B cell (primary cell): ENCODE results near the gene HAPLN1. TPM values are rescaled to one million over a fixed set of nuclear protein-coding genes. Genes with fewer than 3 reads are reported as not detected.

Source experiments
- ATAC-seq: fragments of 200-7000 bp; cut with Tn5 transposase; one replicate; pipeline ENCODE4 v1.10.0; 2021; ENCODE audit warnings: low read depth, mild to moderate bottlenecking, moderate number of reproducible peaks, moderate library complexity
- CTCF ChIA-PET: fragments of 350-600 bp; sonication (Branson Sonifier 250); formaldehyde crosslinking; loops from one replicate; lab custom pipeline; 2021; ENCODE audit warnings: antibody characterized with exemption, inconsistent platforms; lab: Charles Lee
- POLR2A ChIA-PET: fragments of 350-600 bp; sonication (Branson Sonifier 250); formaldehyde crosslinking; loops from one replicate; lab custom pipeline; 2021; ENCODE audit warnings: antibody characterized with exemption; lab: Charles Lee
- DNase-seq: peaks from one replicate; pipeline ENCODE4 v3.0.0; 2013
- H2AFZ ChIP-seq: 2 replicates; pipeline ENCODE4 v1.6.1; 2012; ENCODE audit warnings: mild to moderate bottlenecking, low read depth, low read length; ENCODE audit not compliant: insufficient read depth, poor library complexity, severe bottlenecking
- H3K27ac ChIP-seq, 2 donors: 1 replicate in 1 of 2; 2 replicates in 1 of 2; pipeline ENCODE4 v1.5.1; 2012 to 2013; ENCODE audit warnings: low read length in 2 of 2, mild to moderate bottlenecking in 2 of 2, moderate library complexity in 1 of 2
- H3K27me3 ChIP-seq, 4 experiments: fragments of 200-600 bp in 1 of 4; sonication (generic) in 1 of 4; replicated peaks in 1 of 4; 1 replicate in 2 of 4; 2 replicates in 2 of 4; pipeline versions ENCODE4 v1.6.1 to v1.7.0; 2013 to 2016; ENCODE audit warnings: low read length in 3 of 4, mild to moderate bottlenecking in 2 of 4, mixed read lengths in 1 of 4, moderate library complexity in 1 of 4; ENCODE audit not compliant: insufficient read depth in 4 of 4, control insufficient read depth in 3 of 4; ENCODE audit errors: control extremely low read depth in 1 of 4
- H3K36me3 ChIP-seq, 2 experiments: replicated peaks in 1 of 2; 1 replicate in 1 of 2; 2 replicates in 1 of 2; pipeline versions ENCODE4 v1.6.1 to v1.7.1; 2013; ENCODE audit warnings: low read length in 1 of 2; ENCODE audit not compliant: insufficient read depth in 2 of 2, control insufficient read depth in 1 of 2; ENCODE audit errors: control extremely low read depth in 1 of 2, extremely low read depth in 1 of 2
- H3K4me1 ChIP-seq, 2 donors: fragments of 200-600 bp in 1 of 2; sonication (generic) in 1 of 2; 1 replicate in 1 of 2; 2 replicates in 1 of 2; pipeline versions ENCODE4 v1.5.1 to v1.6.1; 2013 to 2017; ENCODE audit warnings: low read length in 2 of 2; ENCODE audit not compliant: control insufficient read depth in 2 of 2, insufficient read depth in 2 of 2
- H3K4me2 ChIP-seq: replicated peaks from 2 replicates; pipeline ENCODE3; 2012; ENCODE audit warnings: mild to moderate bottlenecking, low read depth, low read length; ENCODE audit not compliant: poor library complexity, severe bottlenecking
- H3K4me3 ChIP-seq, 5 experiments: fragments of 200-600 bp in 1 of 5; sonication (generic) in 1 of 5; 1 replicate in 3 of 5; 2 replicates in 2 of 5; pipeline versions ENCODE4 v1.5.1 to v1.7.0; 2011 to 2016; ENCODE audit warnings: low read length in 4 of 5, mild to moderate bottlenecking in 4 of 5, low read depth in 2 of 5, control low read depth in 1 of 5, moderate library complexity in 1 of 5; ENCODE audit not compliant: insufficient read depth in 1 of 5; ENCODE audit errors: control extremely low read depth in 1 of 5, extremely low read depth in 1 of 5
- H3K79me2 ChIP-seq: fragments of 200-600 bp; sonication (generic); one replicate; pipeline ENCODE4 v1.6.0; 2016; ENCODE audit warnings: low read length; ENCODE audit not compliant: control insufficient read depth, insufficient read depth
- H3K9ac ChIP-seq: fragments of 200-600 bp; sonication (generic); 2 replicates; pipeline ENCODE4 v1.6.1; 2017; ENCODE audit warnings: mild to moderate bottlenecking, low read length, moderate library complexity
- H3K9me3 ChIP-seq, 3 donors: one replicate each; pipeline versions ENCODE4 v1.6.1 to v1.7.1; 2013; ENCODE audit warnings: low read length in 2 of 3; ENCODE audit not compliant: control insufficient read depth in 2 of 3, insufficient read depth in 1 of 3; ENCODE audit errors: control extremely low read depth in 1 of 3
- H4K20me1 ChIP-seq: 2 replicates; pipeline ENCODE4 v1.6.0; 2012; ENCODE audit warnings: mild to moderate bottlenecking, low read length; ENCODE audit not compliant: insufficient read depth, control insufficient read depth, poor library complexity, severe bottlenecking
- H3K27ac Mint-ChIP-seq: one replicate; pipeline ENCODE4 v1.8.0; 2021; ENCODE audit warnings: mixed read lengths
- H3K27me3 Mint-ChIP-seq: one replicate; pipeline ENCODE4 v1.8.0; 2021; ENCODE audit warnings: mixed read lengths
- H3K4me1 Mint-ChIP-seq: one replicate; pipeline ENCODE4 v1.8.0; 2021; ENCODE audit warnings: mixed read lengths
- H3K4me3 Mint-ChIP-seq: one replicate; pipeline ENCODE4 v1.8.0; 2021; ENCODE audit warnings: mixed read lengths
- H3K9me3 Mint-ChIP-seq: one replicate; pipeline ENCODE4 v1.8.0; 2022; ENCODE audit warnings: mixed read lengths; ENCODE audit not compliant: insufficient read depth
- CTCF ChIP-seq: fragments of 200-600 bp; IDR thresholded peaks from one replicate; pipeline ENCODE4 v1.8.0; 2022; ENCODE audit warnings: antibody characterized with exemption, mild to moderate bottlenecking
- EZH2 ChIP-seq: IDR thresholded peaks from 2 replicates; pipeline ENCODE4 v1.6.1; 2012; ENCODE audit warnings: borderline replicate concordance, low read depth, mild to moderate bottlenecking, moderate library complexity, low read length; ENCODE audit not compliant: insufficient read depth, poor library complexity, severe bottlenecking
- WGBS: methylation state at CpG from one replicate; pipeline ENCODE4 v1.1.5; 2013; ENCODE audit warnings: missing lambda C conversion rate; ENCODE audit not compliant: insufficient coverage; 5-methylcytosine and 5-hydroxymethylcytosine counted together
- intact Hi-C: fragments of 100-400 bp; cut with micrococcal nuclease; formaldehyde crosslinking; loops from one replicate; pipeline ENCODE4 v1.10.0; 2022
- polyA plus RNA-seq: library from polyadenylated mRNA; depleted of rRNA; stranded (reverse); fragments of >200 nt; gene quantifications from 2 replicates; pipeline ENCODE4 v1.2.3, GENCODE V29; 2012
- total RNA-seq, 2 donors: library from RNA; stranded (reverse); fragments of 120-200 nt in 1 of 2; gene quantifications; 1 replicate in 1 of 2; 2 replicates in 1 of 2; pipeline versions ENCODE4 v1.2.3 to v1.2.4, GENCODE V29; 2013 to 2022

HAPLN1 gene
- total and polyA plus RNA-seq, 2 donors (not counting 1 experiment from before 2014, with no cell fraction given): not detected

GRCh38 chr5:83750749-83751148 lies 30.1 kb upstream of the HAPLN1 start:
- DNase-seq (no peak), ATAC-seq (no peak)
- Mint-ChIP-seq H3K9me3 (peaks cover 2% of the 10 kb centered on the region), H3K27ac (no peak overlapping the region), H3K4me3 (no peak overlapping the region), H3K27me3 (peaks cover 5% of the 10 kb centered on the region), H3K4me1 (no peaks in the 10 kb centered on the region)
- Histone ChIP-seq H3K79me2 (no peaks in the 10 kb centered on the region), H3K27me3 (no peaks in the 10 kb centered on the region), H3K4me1 (no peaks in the 10 kb centered on the region), H3K9me3 (peaks cover 0 to 4% (median 0%) of the 10 kb centered on the region in 3 donors), H3K9ac (no peak overlapping the region), H4K20me1 (no peaks in the 10 kb centered on the region), H3K4me3 (no peak overlapping the region), H3K36me3 (no peaks in the 10 kb centered on the region), H2AFZ (no peak overlapping the region), H3K4me2 (no peak overlapping the region), H3K27ac (no peak overlapping the region)
- 57% methylated on average over 1 of the region's 1 CpG for WGBS
- POLR2A ChIA-PET: no interaction called here
- CTCF ChIA-PET: no interaction called here
- intact Hi-C loops: no loop called here
- no peak for TF ChIP-seq CTCF
- no peak for TF ChIP-seq EZH2

- no peaks in the 10 kb centered on the region for H3K27me3 ChIP-seq
- no CpG with 5 or more reads among the region's 2 CpGs for WGBS
- intact Hi-C loops: no loop called here
- no peak for TF ChIP-seq CTCF
- Mint-ChIP-seq H3K9me3 (peaks cover 2% of the 10 kb centered on the region), H3K4me1 (peaks cover 7% of the 10 kb centered on the region), H3K27ac (no peak overlapping the region), H3K4me3 (no peak overlapping the region), H3K27me3 (no peaks in the 10 kb centered on the region)
- no peak overlapping the region for H3K4me3 ChIP-seq
- H3K9me3 ChIP-seq: peaks cover 0 to 4% (median 0%) of the 10 kb centered on the region in 3 donors
- no peak overlapping the region for H3K27ac ChIP-seq
- no peak for ATAC-seq
- H3K4me1 ChIP-seq: peaks cover 3 to 9% of the 10 kb centered on the region in 2 donors
- no peaks in the 10 kb centered on the region for H4K20me1 ChIP-seq
- H3K9ac ChIP-seq: no peak overlapping the region
- POLR2A ChIA-PET: no interaction called here
- CTCF ChIA-PET: no interaction called here
- DNase-seq: no peak
- H3K79me2 ChIP-seq: no peaks in the 10 kb centered on the region
- H3K4me2 ChIP-seq: no peak overlapping the region
- H2AFZ ChIP-seq: no peak overlapping the region
- no peaks in the 10 kb centered on the region for H3K36me3 ChIP-seq
Measured at GRCh38 chr5:83745816-83746215, 25.2 kb upstream of the HAPLN1 start.
